Iris pigment epithelial cell (primary cell): Measurements from ENCODE around the gene STRA6.

ENCODE experiments used
- DNase-seq: peaks from one replicate; pipeline ENCODE4 v3.0.0-alpha.2; 2011; ENCODE audit warnings: low read depth

Gene STRA6

GRCh38 chr15:74180881-74181602 lies 21.5 kb downstream of the STRA6 start:
- no peak for DNase-seq

DNA sequence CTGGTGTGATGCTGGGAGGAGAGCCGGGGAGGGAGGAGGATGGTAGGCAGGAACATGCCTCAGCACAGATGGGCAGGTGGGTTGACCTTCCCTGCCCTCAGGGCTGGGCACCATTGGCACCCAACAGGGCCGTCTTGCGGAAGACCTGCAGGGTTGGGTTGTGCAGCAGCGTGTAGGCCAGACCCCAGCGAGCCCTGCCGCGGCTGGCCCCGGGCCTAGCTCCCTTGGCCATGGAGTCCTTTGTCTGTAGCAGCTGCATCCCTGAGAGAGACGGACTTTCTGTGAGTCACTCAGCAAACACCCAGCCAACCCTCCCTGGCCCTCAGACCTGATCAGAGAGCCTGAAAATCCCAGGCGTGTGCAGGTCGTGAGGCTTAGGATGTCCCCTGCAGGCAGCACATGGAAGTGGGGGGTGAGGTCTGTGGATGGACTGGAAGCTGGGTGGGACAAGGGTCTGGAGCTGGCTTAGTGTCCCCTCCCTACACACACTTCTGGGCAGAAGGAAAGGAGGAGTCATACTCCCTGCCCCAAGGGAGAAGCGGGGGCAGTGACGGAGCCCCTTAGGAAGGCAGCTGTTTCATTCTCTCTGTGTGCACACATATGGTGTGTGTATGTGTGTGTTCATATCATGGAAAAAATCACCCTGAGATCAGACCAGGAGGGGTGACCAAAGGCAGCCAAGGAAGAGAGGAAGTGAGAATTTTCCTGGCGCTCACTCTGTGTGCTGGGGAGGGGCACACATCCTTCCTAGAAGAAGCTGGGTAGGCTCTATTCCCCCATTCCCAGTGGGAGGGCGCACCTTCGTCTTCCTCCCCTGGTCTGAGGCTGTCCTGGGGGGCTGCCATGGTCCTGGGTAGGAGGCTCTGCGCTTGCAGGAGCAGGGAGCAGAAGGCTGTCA lies 22.4 kb downstream of the STRA6 start:
- DNase-seq, result peak; percentile 77

DNA sequence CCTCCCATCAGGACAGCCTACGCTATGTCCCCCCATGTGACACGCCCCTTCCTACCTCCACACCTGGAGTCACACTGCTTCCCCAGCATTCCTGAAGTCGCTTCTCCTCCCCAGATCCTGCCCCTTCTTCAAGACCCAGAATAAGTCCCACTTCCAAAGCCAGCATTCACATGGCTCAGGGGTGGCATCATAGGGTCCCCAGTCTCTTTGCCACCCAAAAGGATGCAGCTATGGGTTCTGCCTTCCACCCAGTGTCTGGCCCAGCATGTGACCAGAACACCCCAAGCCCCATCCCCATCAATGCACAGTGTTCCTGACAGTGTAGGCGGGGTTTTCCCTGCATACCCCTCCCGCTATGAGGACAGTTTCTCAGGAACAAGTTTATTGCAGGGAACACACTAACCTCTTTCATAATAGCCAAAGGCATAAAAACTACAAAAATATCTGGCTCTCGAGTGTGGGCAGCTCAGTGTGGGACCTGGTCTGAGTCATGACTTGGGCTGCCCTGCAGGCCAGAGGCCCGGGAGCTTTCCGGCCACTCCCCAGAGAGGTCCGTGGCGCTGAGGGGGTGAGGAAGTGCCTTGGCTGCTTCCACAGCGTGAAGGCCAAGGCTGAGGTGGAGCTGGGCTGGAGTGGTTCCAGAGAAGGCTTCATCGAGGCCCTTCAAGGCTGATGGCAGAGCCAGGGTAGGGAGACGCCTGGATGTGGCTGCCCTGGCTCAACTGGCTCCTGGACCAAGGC lies 23.3 kb downstream of the STRA6 start:
- peak; percentile 94 for DNase-seq

DNA sequence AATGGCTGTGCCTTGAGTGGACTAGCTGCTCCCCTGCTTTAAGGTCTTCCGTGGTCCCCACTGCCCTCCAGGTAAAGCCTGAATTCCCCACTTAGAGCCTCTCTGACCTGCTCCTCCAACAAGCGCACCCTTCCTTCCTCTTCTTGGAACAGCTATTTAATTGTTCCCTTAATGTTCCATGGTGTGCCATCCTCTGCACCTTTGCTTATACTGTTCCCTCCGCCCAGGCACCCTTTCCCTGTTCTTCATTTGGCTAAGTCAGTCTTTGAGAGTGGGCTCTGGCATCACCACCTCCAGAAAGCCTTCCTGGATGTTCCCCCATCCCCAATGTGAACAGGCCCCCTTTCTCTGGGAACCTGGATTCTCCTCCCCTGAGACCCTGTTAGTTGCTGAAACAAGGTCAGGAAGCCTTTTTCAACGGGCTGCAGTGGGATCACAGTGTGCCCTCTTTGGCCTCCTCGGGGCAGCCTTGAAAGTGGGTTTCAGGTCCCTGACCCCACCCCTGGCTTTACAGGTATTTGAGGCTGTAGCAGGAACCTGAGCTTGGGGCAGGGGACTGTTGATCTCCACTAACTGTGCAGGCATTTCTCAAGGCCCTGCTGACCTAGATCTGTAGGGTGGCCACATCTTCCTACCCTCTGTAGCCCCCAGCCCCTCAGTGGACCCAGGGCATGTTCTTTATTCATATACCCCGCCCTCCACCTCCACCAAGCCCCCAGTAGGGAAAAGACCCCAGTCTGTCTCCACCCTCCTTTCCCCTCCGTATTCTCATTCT lies 24.1 kb downstream of the STRA6 start:
- no peak for DNase-seq

- DNase-seq, result no peak
Observed at GRCh38 chr15:74176262-74177214, 26.0 kb downstream of the STRA6 start.

GRCh38 chr15:74175271-74176191 lies 27.1 kb downstream of the STRA6 start:
- no peak for DNase-seq

GRCh38 chr15:74174958-74175253 lies 27.7 kb downstream of the STRA6 start:
- no peak for DNase-seq

- DNase-seq, result no peak
Observed at GRCh38 chr15:74174219-74174957, 28.2 kb downstream of the STRA6 start.

GRCh38 chr15:74173380-74174218 lies 29.0 kb downstream of the STRA6 start, which contains the start of gene ISLR:
Gene ISLR, plus strand, starts transcription at chr15:74173710. Its CDS starts 1,149 bp downstream, at chr15:74174859.
- no peak for DNase-seq

DNA sequence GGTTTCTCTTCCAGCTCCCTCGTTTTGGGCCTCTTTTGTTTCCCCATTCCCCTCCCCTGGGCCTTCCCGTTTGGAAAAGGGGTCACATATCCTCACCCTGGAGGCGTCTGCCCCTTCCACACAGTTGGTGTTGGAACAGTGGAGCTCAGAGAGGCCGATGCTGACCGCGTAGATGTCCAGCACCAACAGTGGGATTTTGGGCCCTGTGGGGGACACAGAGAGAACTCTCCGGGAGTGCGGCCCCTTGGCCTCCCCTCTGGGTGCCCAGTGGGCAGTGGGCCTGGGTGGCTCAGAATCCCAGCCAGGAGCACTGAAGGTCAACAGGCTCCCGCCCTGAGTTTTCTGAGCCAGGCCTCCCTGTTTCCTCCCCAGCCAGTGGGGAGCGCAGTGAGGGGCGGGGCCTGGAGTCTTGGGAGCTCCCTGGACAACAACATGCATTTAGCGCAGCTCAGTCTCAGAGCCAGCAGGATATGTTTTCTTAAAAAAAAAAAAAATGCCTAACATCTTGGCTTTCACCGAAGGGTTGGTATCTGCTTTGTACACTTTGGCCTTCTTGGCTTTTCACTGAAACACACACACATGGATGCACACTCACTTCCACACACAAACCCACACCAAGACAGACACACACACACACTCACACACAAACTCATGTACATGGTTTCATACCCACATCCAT lies 29.7 kb downstream of the STRA6 start:
- DNase-seq, result peak; percentile 67

GRCh38 chr15:74171965-74172541 lies 30.5 kb downstream of the STRA6 start:
- no peak for DNase-seq

DNA sequence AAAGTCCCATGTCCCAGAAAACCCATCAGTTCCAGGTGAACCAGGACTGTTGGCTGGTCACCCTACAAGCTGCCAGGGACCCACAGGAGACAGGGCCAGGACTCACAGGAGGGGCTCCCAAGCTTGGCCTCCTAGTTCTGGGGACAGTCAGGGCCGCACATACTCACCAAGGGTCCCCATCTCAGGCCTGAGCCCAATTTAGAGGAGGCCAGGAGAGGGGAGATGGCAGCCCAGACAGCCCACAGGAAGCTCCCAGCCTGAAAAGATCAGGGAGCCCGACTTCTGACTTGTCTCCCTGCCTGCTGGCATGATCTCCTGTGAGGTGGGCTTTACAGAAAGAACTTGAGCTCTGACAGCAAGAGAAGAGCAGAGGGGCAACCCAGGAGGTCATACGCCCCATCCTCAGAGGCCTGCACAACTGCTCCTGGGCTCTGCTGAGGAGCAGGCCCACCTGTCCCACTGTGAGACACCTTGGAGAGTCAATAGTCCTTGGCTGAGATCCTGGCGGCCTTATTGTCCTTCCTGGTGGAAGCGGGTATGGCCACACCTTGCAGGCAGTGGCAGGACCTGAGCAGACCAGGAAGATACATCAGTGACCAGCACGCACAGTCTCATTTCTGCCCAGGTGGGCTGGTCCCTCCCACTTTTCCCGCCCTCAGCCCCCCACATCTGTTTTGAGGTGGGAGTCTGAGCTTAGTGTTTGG lies 31.6 kb downstream of the STRA6 start:
- no peak for DNase-seq

DNA sequence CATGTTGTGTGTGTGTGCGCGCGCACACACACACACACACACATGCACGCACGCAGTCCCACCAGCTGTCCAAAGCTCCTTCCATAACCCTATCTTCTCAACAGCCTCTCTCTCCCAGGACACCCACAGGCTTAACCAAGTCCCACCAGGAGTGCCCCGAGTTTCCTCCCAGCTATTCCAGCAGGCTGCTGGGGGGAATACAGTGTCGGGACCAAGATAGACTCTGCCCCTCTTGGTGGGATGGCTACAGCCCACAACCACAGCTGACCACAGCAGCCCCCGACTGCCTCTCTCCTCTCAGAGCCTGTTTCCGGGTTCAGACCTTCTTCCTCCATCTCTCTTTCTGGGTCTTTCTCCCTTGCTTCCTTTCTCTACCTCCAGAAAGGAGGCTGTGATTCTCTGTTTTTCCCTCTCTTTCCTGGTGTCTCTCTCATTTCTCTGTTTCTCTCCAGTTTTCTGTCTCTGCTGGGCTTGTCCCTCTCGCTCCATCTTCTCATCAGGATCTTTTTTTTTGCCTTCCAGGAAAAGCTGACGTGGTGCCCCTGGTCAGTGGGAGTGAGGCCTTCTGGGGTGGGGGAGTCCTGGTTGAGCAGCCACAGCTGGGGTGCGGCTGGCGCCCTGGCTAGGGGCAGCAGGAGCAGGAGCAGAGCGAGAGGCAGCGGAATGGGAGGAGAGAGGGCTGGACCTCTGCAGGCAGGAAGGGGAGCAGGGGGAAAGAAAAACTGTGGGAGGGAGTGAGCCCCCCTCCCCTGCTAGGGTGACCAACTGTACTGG lies 32.3 kb downstream of the STRA6 start:
- no peak for DNase-seq

- no peak for DNase-seq
Observed at GRCh38 chr15:74168711-74169126, 33.9 kb downstream of the STRA6 start.

DNA sequence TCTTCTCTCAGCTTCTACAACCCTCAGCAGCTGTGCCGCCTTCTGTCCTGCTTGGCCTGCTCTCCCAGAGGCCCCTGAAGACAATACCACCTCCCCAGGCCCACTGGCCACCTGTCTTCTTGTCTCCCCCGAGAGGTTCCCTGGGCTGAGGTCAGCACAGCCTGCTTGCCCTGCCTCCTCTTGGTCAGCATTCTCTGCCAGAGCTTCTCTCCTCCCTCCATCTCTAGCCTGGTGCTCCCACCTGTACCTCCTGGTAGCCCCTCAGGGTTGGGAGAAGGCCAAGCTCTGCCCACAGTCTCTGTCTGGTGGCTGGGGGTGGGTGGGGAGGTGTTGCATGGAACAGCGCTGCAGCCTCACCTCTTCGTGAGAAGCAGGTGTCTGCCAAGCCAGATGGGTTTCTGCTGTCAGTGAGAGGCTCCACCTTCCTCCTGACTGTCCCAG lies 34.7 kb downstream of the STRA6 start:
- DNase-seq, result no peak
